ENCODE measurements around the gene BMAL2. TPM values are rescaled to one million over a fixed set of nuclear protein-coding genes. Genes with fewer than 3 reads are reported as not detected.

The BMAL2 gene
- total RNA-seq, 1 experiment from 2014 or later = 43.9 TPM

GRCh38 chr12:27305673-27306456 is 26.8 kb upstream of the BMAL2 start:
- in situ Hi-C loops (cut with HindIII; ENCODE audit: low pct_unique_long_range_greater_than_20kb, low sequenced_read_pairs) = no loop called here
- H3K9me3 ChIP-seq (ENCODE audit: control insufficient read depth, insufficient read depth, low read depth, low read length) = no peaks in the 10 kb centered on the region
- DNase-seq (ENCODE audit: low read depth, low spot score) (no peak), ATAC-seq (no peak)
- no peak overlapping the region for H3K27ac ChIP-seq (ENCODE audit: low read length)
- no peak overlapping the region for H3K4me3 ChIP-seq (ENCODE audit: low read depth in 2 of 2, low read length in 2 of 2)
- no peak for TF ChIP-seq POLR2AphosphoS5 (IDR thresholded peaks at IDR 0.05; ENCODE audit: low read depth, low read length)
- TF ChIP-seq SIN3A (IDR thresholded peaks at IDR 0.05; ENCODE audit: borderline replicate concordance, insufficient read depth, low read depth, low read length) = no peak
- TF ChIP-seq CTCF (IDR thresholded peaks at IDR 0.05) = peak; percentile 56; the same call in 1 of the 2 replicates
- TF ChIP-seq REST (IDR thresholded peaks at IDR 0.05; ENCODE audit: insufficient read depth in 1 of 2, low read depth in 2 of 2, low read length in 1 of 2) = no peak
- TF ChIP-seq TCF7L2 (IDR thresholded peaks at IDR 0.05; ENCODE audit: low read depth, low read length) = no peak
- ChIA-PET POLR2A (interaction anchor here (0.5 to 0.7 kb wide), 5 partner anchors 25 to 1893 kb away, joined by 3 to 4 read pairs (median 4); no protein-coding TSS in a partner anchor), CTCF (interaction anchor here (0.6 to 2.3 kb wide), 14 partner anchors 17 to 372 kb away, joined by 3 to 42 read pairs (median 4); partner anchors contain the start of gene BMAL2)
- no TSS peak for BruUV-seq (replicated peaks)
- intact Hi-C loops (cut with micrococcal nuclease; ENCODE audit: unreplicated experiment) = loop anchor here (5.0 kb wide), 3 partner anchors 164 to 289 kb away; no protein-coding TSS in a partner anchor
- H3K36me3 ChIP-seq (ENCODE audit: control insufficient read depth, insufficient read depth, low read length) = peaks cover 5% of the 10 kb centered on the region
- H3K27me3 ChIP-seq (ENCODE audit: control insufficient read depth, insufficient read depth, low read length) = no peaks in the 10 kb centered on the region
- H3K4me1 ChIP-seq (ENCODE audit: control insufficient read depth, insufficient read depth, low read length) = no peaks in the 10 kb centered on the region

GRCh38 chr12:27309293-27309994 is 23.2 kb upstream of the BMAL2 start:
- intact Hi-C loops (cut with micrococcal nuclease; ENCODE audit: unreplicated experiment) = loop anchor here (5.0 kb wide), 3 partner anchors 167 to 292 kb away; no protein-coding TSS in a partner anchor
- no peaks in the 10 kb centered on the region for H3K27me3 ChIP-seq (ENCODE audit: control insufficient read depth, insufficient read depth, low read length)
- H3K9me3 ChIP-seq (ENCODE audit: control insufficient read depth, insufficient read depth, low read depth, low read length) = no peaks in the 10 kb centered on the region
- ChIA-PET CTCF (no interaction called here), POLR2A (no interaction called here)
- no peak for ATAC-seq
- no peaks in the 10 kb centered on the region for H3K4me1 ChIP-seq (ENCODE audit: control insufficient read depth, insufficient read depth, low read length)
- TF ChIP-seq POLR2AphosphoS5 (IDR thresholded peaks at IDR 0.05; ENCODE audit: low read depth, low read length) (no peak), REST (IDR thresholded peaks at IDR 0.05; ENCODE audit: insufficient read depth in 1 of 2, low read depth in 2 of 2, low read length in 1 of 2) (no peak), TCF7L2 (IDR thresholded peaks at IDR 0.05; ENCODE audit: low read depth, low read length) (no peak), CTCF (IDR thresholded peaks at IDR 0.05) (no peak), SIN3A (IDR thresholded peaks at IDR 0.05; ENCODE audit: borderline replicate concordance, insufficient read depth, low read depth, low read length) (no peak)
- H3K36me3 ChIP-seq (ENCODE audit: control insufficient read depth, insufficient read depth, low read length) = peaks cover 8% of the 10 kb centered on the region
- no peak overlapping the region for H3K4me3 ChIP-seq (ENCODE audit: low read depth in 2 of 2, low read length in 2 of 2)
- H3K27ac ChIP-seq (ENCODE audit: low read length) = no peak overlapping the region
- no TSS peak for BruUV-seq (replicated peaks)
- in situ Hi-C loops (cut with HindIII; ENCODE audit: low pct_unique_long_range_greater_than_20kb, low sequenced_read_pairs) = no loop called here
- no peak for DNase-seq (ENCODE audit: low read depth, low spot score)
